Measurements from ENCODE around the gene AUH. TPM values are rescaled to one million over a fixed set of nuclear protein-coding genes. Genes with fewer than 3 reads are reported as not detected.

The AUH gene
- total RNA-seq, 2 donors from 2014 or later = 71.5 to 85.8 TPM

DNA sequence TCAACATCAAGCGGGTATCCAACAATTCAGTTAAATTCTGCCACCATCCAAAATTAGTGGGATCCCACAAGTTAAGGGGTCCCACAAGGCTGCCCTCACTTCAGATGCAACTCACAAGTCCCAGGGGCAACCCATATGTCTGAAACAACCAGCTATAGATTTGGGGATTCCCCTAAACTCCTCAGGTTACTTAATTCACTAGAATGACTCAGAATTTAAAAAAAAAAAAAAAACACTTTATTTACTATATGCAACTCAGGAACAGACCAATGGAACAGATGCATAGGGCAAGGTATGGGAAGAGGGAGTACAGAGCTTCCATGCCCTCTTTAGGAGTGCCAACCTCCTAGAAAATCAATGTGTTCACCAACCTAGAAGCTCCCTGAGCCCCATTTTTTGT, 15.1 kb downstream of the AUH start:
- H3K27ac Mint-ChIP-seq = peak overlapping the region; percentile 69
- peaks cover 0 to under 1% of the 10 kb centered on the region in 2 donors for H3K9me3 Mint-ChIP-seq
- H3K4me3 Mint-ChIP-seq = peak overlapping the region; percentile 44 to 64
- peaks cover 86% of the 10 kb centered on the region for H3K4me1 Mint-ChIP-seq (ENCODE audit: low read depth)
- DNase-seq = no peak
- H3K27me3 Mint-ChIP-seq (ENCODE audit: low read depth) = no peaks in the 10 kb centered on the region
- H3K36me3 Mint-ChIP-seq (ENCODE audit: insufficient read depth in 2 of 2) = peaks cover 26 to 50% of the 10 kb centered on the region in 2 donors
- peak; percentile 65 to 71 for ATAC-seq (replicated peaks in 1 of 2)

DNA sequence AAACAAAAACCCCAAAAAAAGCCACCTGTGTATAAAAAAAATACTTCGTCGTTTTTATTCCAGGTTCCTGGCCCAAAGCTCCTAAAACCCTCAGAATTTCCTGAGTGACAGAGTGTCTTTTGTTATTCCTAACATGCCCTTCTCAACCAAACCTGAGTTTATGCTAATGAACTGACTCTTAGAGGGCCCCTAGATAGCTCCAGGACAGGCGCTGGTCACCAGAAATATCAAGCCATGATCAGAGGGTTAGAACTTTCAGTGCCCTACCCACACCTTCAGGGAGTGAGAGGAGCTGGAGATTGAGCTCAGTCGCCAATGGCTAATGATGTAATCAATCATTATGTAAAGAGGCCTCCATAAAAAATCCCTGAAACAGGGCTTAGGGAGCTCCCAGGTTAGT, 15.7 kb downstream of the AUH start:
- ATAC-seq (replicated peaks in 1 of 2) = no peak
- Mint-ChIP-seq H3K9me3 (peaks cover 0 to 2% of the 10 kb centered on the region in 2 donors), H3K4me3 (peak overlapping the region in 1 of 2 donors; percentile 64), H3K4me1 (ENCODE audit: low read depth) (peaks cover 87% of the 10 kb centered on the region), H3K27me3 (ENCODE audit: low read depth) (no peaks in the 10 kb centered on the region), H3K36me3 (ENCODE audit: insufficient read depth in 2 of 2) (peaks cover 30 to 56% of the 10 kb centered on the region in 2 donors), H3K27ac (no peak overlapping the region)
- DNase-seq = no peak

DNA sequence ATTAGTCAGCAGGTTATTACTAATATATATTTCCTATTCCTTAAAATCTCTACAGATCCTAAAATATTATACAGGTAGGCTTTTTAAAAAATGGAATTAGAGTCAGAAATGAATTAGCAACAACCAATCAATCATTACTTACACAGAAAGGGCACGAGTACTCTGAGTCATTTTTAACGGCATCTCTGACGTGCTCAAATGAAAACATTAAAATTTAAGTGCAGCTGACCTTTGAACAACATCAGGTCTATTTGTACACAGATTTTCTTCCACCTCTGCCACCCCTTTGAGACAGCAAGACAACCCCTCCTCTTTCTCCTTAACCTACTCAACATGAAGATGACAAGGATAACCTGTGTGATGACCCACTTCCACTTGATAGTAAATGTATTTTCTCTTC, 19.1 kb downstream of the AUH start:
- Mint-ChIP-seq H3K9me3 (peaks cover 0 to 2% of the 10 kb centered on the region in 2 donors), H3K27ac (peak overlapping the region; percentile 89), H3K4me1 (ENCODE audit: low read depth) (peaks cover 81% of the 10 kb centered on the region), H3K4me3 (peak overlapping the region in 1 of 2 donors; percentile 15), H3K36me3 (ENCODE audit: insufficient read depth in 2 of 2) (peaks cover 39 to 71% of the 10 kb centered on the region in 2 donors), H3K27me3 (ENCODE audit: low read depth) (no peaks in the 10 kb centered on the region)
- ATAC-seq (replicated peaks in 1 of 2) (no peak), DNase-seq (no peak)

DNA sequence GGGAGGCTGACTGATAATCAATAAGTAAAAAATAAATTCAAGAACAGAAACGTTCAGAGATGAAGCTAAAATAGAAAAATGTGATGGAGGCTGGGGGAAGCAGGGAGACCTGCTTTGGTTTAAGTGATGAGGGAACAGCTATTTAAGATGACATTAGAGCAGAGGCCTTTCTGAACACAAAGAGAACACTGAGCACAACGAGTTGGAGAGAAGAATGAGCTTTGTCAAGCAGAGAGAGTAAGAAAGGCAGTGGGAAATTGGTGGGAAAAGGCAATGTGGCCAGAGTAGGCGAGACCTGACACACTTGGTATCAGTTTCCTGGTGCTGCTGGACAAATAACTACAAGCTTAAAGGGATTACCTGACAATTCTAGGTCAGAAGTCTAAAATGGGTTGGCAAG, 20.0 kb downstream of the AUH start:
- H3K4me1 Mint-ChIP-seq (ENCODE audit: low read depth) = peaks cover 74% of the 10 kb centered on the region
- DNase-seq (no peak), ATAC-seq (replicated peaks in 1 of 2) (no peak)
- peaks cover 0 to 2% of the 10 kb centered on the region in 2 donors for H3K9me3 Mint-ChIP-seq
- H3K4me3 Mint-ChIP-seq = peak overlapping the region; percentile 39 to 77
- peak overlapping the region; percentile 56 for H3K27ac Mint-ChIP-seq
- H3K36me3 Mint-ChIP-seq (ENCODE audit: insufficient read depth in 2 of 2) = peaks cover 41 to 76% of the 10 kb centered on the region in 2 donors
- H3K27me3 Mint-ChIP-seq (ENCODE audit: low read depth) = no peaks in the 10 kb centered on the region

DNA sequence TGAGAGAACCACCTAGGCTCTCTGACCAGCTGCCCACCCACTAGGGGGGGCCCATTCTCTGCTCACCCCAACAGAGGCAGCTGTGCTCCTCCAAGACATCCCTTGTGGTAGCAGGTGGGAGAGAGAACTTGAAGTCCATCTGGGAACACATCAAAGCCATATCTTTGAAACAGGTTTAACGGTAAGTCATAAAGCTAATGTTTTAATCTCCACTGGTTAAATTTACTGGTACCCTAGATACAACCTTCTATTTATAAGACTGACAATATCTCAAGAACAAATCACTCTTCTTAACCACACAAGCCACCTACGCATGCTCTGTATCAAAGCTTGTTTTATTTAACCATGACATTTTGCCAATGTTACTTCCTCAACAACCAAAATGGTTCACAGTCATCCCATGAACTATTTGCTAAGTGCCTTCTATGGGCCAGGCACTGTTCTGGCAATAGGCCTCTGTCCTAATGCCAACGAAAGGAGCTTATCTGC, 20.4 kb downstream of the AUH start:
- peaks cover 41 to 74% of the 10 kb centered on the region in 2 donors for H3K36me3 Mint-ChIP-seq (ENCODE audit: insufficient read depth in 2 of 2)
- ATAC-seq (replicated peaks in 1 of 2) (peak; percentile 73 to 75), DNase-seq (no peak)
- peak overlapping the region; percentile 39 to 77 for H3K4me3 Mint-ChIP-seq
- peaks cover 72% of the 10 kb centered on the region for H3K4me1 Mint-ChIP-seq (ENCODE audit: low read depth)
- H3K27me3 Mint-ChIP-seq (ENCODE audit: low read depth) = no peaks in the 10 kb centered on the region
- H3K27ac Mint-ChIP-seq = peak overlapping the region; percentile 56
- peaks cover 0 to 2% of the 10 kb centered on the region in 2 donors for H3K9me3 Mint-ChIP-seq

DNA sequence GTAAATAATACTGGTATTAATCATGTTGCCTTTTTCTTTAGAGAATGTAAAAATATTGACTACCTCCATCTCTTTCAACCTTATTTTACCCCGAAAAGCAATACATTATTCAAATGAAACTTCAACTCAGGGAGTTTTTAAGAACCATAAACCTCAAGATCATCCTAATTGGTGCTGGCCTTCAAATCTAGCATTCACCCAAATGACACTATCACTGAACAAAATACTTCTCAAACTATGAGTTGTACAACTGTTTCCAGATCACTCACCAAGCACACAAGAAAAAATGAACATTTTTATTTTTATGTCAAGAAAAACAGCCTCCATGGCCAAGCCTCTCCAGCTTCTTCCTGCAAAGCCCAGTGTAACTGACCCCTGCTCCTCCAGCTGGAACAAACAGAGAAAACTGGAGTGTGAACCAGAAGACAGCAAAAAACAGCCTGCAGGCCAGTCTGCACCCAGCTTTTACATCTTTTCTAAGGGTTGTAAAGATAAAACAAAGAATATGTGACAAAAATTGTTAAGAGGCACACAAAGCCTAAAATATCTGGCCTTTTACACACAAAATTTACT, 21.2 kb downstream of the AUH start:
- H3K4me3 Mint-ChIP-seq = peak overlapping the region in 1 of 2 donors; percentile 77
- peaks cover 0 to 2% of the 10 kb centered on the region in 2 donors for H3K9me3 Mint-ChIP-seq
- peak in 1 of 2 donors; percentile 53 for ATAC-seq (replicated peaks in 1 of 2)
- peaks cover 68% of the 10 kb centered on the region for H3K4me1 Mint-ChIP-seq (ENCODE audit: low read depth)
- H3K27me3 Mint-ChIP-seq (ENCODE audit: low read depth) = no peaks in the 10 kb centered on the region
- H3K36me3 Mint-ChIP-seq (ENCODE audit: insufficient read depth in 2 of 2) = peaks cover 41 to 73% of the 10 kb centered on the region in 2 donors
- no peak for DNase-seq
- peak overlapping the region; percentile 56 for H3K27ac Mint-ChIP-seq

DNA sequence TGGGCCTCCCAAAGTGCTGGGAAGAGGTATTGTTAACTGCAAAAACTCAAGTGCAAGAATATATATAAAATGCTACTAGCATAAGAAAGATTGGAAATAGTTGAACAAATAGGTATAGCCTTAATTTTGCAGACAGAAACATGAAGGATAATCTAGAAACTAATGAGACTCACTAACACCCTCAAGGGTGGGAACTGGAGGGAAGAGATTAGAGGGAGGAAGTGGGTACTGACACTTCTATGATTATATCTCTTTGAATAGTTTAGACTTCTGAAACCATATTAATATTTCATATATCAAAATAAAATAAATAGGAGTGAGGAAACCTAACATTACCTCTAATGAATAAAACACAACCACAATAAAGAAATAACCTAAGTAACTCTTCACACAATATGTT, 23.0 kb downstream of the AUH start:
- ATAC-seq (replicated peaks in 1 of 2) (no peak), DNase-seq (no peak)
- Mint-ChIP-seq H3K4me3 (no peak overlapping the region), H3K27ac (no peak overlapping the region), H3K36me3 (ENCODE audit: insufficient read depth in 2 of 2) (peaks cover 38 to 60% of the 10 kb centered on the region in 2 donors), H3K9me3 (peaks cover 0 to 2% of the 10 kb centered on the region in 2 donors), H3K4me1 (ENCODE audit: low read depth) (peaks cover 61% of the 10 kb centered on the region), H3K27me3 (ENCODE audit: low read depth) (no peaks in the 10 kb centered on the region)

DNA sequence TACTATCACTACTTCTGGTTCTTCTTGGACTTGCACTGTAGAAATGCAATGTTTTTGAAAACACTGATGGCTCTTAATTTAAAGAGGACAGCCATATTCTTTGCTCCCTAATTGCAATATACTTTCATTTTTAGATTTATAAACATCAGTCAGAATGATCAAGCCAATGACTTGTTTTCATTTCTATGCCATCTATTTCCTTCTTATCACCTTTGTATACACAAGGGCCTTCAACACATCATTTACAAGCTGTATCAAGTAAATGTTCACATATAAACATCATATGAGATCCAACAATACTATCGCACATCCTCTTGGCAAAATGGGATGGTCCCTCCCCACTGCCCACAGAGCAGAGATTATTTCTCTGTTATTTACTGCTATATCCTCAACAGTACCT, 24.9 kb downstream of the AUH start:
- DNase-seq (no peak), ATAC-seq (replicated peaks in 1 of 2) (no peak)
- Mint-ChIP-seq H3K36me3 (ENCODE audit: insufficient read depth in 2 of 2) (peaks cover 28 to 53% of the 10 kb centered on the region in 2 donors), H3K9me3 (peaks cover 0 to 2% of the 10 kb centered on the region in 2 donors), H3K27me3 (ENCODE audit: low read depth) (no peaks in the 10 kb centered on the region), H3K27ac (peak overlapping the region; percentile 45), H3K4me1 (ENCODE audit: low read depth) (peaks cover 55% of the 10 kb centered on the region), H3K4me3 (no peak overlapping the region)

DNA sequence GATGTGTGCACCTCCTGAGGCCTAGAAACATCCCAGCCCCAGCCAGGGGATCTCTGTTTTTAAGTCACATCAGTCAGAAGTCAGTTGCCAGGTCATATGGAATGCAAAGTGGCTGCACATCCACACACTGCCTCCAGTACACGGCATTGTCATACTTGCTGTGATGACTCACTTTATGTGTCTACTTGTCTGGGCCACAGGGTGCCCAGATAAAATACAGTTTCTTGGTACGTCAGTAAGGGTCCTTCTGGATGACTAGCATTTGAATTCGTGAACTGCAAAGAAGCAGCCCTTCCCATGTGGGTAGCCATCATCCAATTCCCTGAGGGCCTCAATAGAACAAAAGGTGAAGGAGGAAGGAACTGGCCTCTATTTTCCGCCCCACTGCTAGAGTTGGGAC, 27.7 kb downstream of the AUH start:
- Mint-ChIP-seq H3K4me3 (no peak overlapping the region), H3K27ac (no peak overlapping the region)
- DNase-seq = peak; percentile 25

DNA sequence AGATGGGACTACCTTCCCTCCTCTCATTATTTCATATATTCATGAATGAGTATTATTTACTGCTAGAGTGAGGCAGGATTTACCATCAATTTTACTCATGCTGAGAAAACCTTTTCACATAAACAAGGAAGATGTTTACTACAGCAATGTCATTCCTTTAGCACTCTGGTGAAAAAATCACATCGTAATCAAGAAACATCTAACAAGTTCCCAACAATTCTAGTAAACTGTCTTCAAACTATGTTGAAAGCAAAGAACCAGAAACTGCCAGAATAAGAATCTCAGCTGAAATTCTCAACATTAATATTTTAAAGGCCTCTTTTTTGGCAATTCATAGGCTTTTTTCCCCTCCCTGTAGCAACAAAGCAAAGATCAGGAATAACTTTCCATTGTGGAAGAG, 28.2 kb downstream of the AUH start:
- H3K9me3 Mint-ChIP-seq = peaks cover 0 to 2% of the 10 kb centered on the region in 2 donors
- H3K4me1 Mint-ChIP-seq (ENCODE audit: low read depth) = peaks cover 27% of the 10 kb centered on the region
- no peaks in the 10 kb centered on the region for H3K27me3 Mint-ChIP-seq (ENCODE audit: low read depth)
- no peak overlapping the region for H3K27ac Mint-ChIP-seq
- no peak for ATAC-seq (replicated peaks in 1 of 2)
- no peak overlapping the region for H3K4me3 Mint-ChIP-seq
- H3K36me3 Mint-ChIP-seq (ENCODE audit: insufficient read depth in 2 of 2) = peaks cover 18 to 44% of the 10 kb centered on the region in 2 donors
- DNase-seq = no peak

More for the DNA sequence above, 27.7 kb downstream of the AUH start:
- H3K36me3 Mint-ChIP-seq (ENCODE audit: insufficient read depth in 2 of 2) = peaks cover 17 to 40% of the 10 kb centered on the region in 2 donors
- H3K9me3 Mint-ChIP-seq = peaks cover 0 to 2% of the 10 kb centered on the region in 2 donors
- peak; percentile 92 to 96 for ATAC-seq (replicated peaks in 1 of 2)
- H3K4me1 Mint-ChIP-seq (ENCODE audit: low read depth) = peaks cover 28% of the 10 kb centered on the region
- H3K27me3 Mint-ChIP-seq (ENCODE audit: low read depth) = no peaks in the 10 kb centered on the region

DNA sequence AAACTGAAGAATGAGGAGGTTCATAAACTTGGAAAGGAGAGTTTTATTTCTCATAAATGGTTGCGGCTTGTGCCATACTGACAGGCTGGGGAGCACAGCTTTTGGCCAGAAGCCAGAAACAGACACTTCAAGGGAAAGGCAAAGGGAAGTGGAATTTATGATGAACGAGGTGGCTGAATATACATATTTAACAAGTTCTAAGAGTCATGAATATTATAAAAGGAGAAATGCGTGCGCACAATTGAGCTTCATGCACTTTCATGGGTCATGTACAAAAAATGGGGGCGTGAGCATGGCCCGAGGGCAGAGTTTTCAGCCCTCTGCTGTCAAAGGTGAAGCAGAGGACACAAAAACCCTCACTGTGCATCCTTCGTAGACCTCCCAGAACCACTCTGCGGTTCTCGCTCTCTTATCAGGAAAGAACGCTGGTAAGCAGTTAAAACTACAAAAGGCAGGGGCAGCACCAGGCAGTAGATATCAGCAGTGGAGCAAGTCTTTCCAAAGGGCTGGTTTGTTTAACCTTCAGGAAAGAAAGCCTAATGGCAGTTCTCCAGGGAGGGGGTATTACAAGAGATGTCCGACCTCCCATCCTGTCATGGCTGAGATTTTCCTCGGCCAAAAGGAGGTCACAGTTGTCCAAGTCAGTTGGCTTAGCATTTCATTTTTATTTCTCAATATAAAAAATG, 29.0 kb downstream of the AUH start:
- DNase-seq (no peak), ATAC-seq (replicated peaks in 1 of 2) (no peak)
- H3K9me3 Mint-ChIP-seq = peaks cover 0 to 2% of the 10 kb centered on the region in 2 donors
- H3K36me3 Mint-ChIP-seq (ENCODE audit: insufficient read depth in 2 of 2) = peaks cover 19 to 39% of the 10 kb centered on the region in 2 donors
- no peak overlapping the region for H3K4me3 Mint-ChIP-seq
- H3K27ac Mint-ChIP-seq = no peak overlapping the region
- H3K27me3 Mint-ChIP-seq (ENCODE audit: low read depth) = no peaks in the 10 kb centered on the region
- peaks cover 22% of the 10 kb centered on the region for H3K4me1 Mint-ChIP-seq (ENCODE audit: low read depth)

DNA sequence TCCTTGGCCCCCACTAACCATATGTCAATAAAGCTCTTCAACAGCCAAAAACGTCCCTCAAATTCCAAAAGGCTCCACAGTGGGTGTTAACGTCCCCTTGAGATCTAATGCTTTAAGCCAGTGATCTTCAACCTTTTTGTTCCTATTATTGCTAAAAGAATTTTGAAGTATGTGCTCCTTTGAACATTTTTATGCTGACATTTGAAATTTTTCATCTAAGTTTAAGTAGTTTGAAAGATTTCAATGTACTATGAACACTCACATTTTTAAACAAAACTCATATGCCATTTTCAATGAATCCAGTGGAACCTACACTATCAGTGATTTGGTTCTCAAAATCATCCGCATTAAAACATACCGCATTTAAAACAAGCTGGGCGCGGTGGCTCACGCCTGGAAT, 29.9 kb downstream of the AUH start:
- peaks cover 0 to 4% of the 10 kb centered on the region in 2 donors for H3K9me3 Mint-ChIP-seq
- ATAC-seq (replicated peaks in 1 of 2) (no peak), DNase-seq (no peak)
- H3K4me3 Mint-ChIP-seq = no peak overlapping the region
- peaks cover 24 to 41% of the 10 kb centered on the region in 2 donors for H3K36me3 Mint-ChIP-seq (ENCODE audit: insufficient read depth in 2 of 2)
- H3K27me3 Mint-ChIP-seq (ENCODE audit: low read depth) = no peaks in the 10 kb centered on the region
- no peak overlapping the region for H3K27ac Mint-ChIP-seq
- H3K4me1 Mint-ChIP-seq (ENCODE audit: low read depth) = peaks cover 21% of the 10 kb centered on the region

DNA sequence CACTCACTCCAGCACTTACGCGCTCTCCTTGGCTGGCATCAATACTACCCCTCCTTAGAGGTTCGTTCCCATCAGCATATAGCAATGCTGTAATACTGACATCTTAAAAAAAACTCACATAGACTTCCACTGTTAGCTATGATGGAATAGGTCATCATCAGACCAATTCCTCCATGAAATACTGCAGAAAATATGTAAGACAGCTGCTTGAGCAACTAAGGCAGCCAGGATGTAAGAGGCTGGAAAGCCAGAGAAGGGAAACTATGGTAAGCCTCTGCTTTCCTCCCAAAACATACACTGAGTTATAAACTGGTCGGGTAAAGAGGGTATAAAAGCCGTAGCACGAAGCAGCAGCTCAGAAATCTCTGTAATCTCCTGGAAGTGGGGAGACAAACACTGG, 33.5 kb downstream of the AUH start:
- H3K27me3 Mint-ChIP-seq (ENCODE audit: low read depth) = no peaks in the 10 kb centered on the region
- H3K4me3 Mint-ChIP-seq = no peak overlapping the region
- no peak overlapping the region for H3K27ac Mint-ChIP-seq
- no peak for ATAC-seq (replicated peaks in 1 of 2)
- H3K4me1 Mint-ChIP-seq (ENCODE audit: low read depth) = peaks cover 6% of the 10 kb centered on the region
- DNase-seq = no peak
- H3K36me3 Mint-ChIP-seq (ENCODE audit: insufficient read depth in 2 of 2) = peaks cover 20 to 49% of the 10 kb centered on the region in 2 donors
- H3K9me3 Mint-ChIP-seq = peaks cover 0 to 4% of the 10 kb centered on the region in 2 donors
